Pulmonary artery endothelial cell (primary cell): Measurements from ENCODE around the gene TMEM154. TPM values are rescaled to one million over a fixed set of nuclear protein-coding genes. Genes with fewer than 3 reads are reported as not detected.
"Not testable (repeated sequence)": the region's sequence is repeated elsewhere in the genome, so short reads cannot be mapped to it uniquely, and the experiment has no call there.

Experiments used
- DNase-seq: peaks from one replicate; pipeline ENCODE4 v3.0.0-alpha.2; 2011; ENCODE audit warnings: low read depth, low spot score
- total RNA-seq: library from RNA; depleted of rRNA; stranded (reverse); fragments of >200 nt; gene quantifications from 2 replicates; pipeline ENCODE4 v1.2.3, GENCODE V29; 2014

TMEM154 gene
- total RNA-seq, 1 donor from 2014 or later, result 6.1 TPM

DNA sequence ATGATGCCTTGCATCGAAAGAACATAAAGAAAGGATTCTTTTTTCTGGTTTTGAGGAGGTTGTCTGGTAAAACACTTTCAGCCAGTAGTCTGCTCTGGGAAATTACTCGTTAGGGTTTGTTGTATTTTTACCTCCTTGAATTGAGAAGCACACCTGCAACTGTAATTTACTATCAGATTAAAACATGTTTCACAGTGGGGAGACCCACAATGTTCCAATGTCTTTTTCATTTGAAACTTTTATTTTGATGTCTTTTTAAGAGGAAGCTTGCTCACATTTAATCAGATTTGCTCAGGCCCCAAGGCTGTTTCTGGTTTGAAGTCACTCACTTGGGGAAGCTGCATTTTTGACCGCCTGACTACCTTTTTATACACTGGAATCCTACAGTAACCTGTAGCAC is 12.0 kb downstream of the TMEM154 start:
- no peak for DNase-seq

DNA sequence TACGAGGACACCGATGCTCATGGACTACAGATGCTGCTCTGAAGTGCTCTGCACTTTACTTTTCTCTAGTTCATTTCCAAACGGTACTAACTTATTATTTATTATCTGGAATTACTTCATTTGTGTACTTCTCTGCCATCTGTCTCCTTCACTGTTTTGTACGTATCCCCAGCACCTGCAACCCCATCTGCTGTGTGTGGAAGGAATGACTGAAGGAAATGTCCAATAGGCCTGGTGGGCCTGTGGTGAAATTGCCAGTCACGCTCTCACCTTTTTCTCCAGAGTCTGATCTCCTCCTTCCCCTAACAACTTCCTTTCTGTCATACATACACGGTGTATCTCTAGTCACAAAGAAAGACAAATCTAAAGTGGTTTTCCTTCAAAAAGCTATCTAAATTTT is 12.9 kb downstream of the TMEM154 start:
- no peak for DNase-seq

DNA sequence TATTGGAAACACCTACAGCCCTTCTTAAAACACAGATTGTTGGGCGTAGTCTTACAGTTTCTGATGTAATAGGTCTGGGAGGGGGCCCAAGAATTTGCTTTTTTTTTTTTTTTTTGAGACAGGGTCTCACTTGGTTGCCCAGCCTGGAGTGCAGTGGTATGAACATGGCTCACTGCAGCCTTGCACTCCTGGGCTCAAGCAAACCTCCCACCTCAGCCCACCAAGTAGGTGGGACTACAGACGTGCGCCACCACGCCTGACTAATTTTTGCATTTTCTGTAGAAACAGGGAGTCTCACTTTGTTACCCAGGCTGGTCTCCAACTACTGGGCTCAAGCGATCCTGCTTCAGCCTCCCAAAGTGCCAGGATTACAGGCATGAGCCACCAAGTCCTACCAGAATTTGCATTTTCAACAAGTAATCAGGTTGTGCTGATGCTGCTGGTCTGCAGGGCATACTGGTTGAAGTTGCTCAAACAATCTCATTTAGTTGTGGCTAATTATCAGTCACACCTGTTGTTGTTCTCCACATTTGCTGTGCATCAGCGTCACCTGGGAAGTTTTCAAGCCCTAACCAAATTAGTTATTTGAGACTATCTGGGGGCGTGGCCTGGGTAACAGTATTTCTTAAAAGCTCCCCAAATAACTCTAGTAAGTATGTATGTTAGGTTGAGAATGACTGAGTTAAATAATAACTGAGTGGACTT is 14.0 kb downstream of the TMEM154 start:
- no peak for DNase-seq

DNA sequence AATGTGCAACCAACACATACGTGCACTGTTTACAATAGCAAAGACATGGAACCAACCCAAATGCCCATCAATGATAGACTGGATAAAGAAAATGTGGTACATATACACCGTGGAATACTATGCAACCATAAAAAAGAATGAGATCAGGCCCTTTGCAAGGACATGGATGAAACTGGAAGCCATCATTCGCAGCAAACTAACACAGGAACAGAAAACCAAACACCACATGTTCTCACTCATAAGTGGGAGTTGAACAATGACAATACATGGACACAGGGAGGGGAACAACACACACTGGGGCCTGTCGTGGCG is 15.8 kb downstream of the TMEM154 start:
- DNase-seq, result not testable (repeated sequence)

DNA sequence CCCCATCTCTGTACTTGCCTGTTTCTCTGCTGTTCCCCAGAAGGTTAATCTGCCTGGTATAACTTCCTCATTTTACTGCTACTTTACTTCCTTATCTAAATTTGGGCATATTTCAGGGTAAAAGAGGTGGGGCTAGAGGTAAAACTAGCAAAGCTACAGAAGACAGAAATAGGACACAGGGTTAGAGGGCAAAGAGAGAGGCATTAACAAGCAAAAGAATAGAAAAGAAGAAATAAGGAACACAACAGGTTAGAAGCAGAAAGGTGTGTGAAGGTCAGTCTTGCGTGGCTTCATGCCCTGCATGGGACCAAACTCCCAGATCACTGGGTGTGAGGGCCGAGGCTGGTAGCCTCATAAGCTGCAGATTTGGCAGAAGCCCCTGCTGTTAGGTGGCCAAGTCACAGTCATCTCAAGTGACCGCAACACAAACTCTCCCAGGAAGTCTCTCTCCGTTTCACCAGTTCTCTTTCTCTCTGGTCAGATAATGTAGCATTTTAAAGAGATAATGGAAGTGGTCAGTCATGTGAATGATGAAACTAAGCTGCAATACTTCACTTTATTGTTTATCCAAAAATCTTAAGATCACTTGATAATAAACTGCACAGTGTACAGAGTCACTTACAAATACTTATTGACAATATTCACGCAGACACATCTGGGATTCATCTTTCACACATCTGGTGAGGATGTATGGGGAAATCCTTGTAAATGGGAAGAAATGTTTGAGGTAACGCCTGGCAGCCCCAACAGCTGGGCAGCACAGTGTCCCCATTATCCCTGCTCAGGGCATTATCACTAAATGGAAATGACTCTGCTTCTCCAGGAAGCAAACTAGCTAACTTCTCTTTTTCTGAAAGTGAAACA is 16.4 kb downstream of the TMEM154 start:
- no peak for DNase-seq

DNA sequence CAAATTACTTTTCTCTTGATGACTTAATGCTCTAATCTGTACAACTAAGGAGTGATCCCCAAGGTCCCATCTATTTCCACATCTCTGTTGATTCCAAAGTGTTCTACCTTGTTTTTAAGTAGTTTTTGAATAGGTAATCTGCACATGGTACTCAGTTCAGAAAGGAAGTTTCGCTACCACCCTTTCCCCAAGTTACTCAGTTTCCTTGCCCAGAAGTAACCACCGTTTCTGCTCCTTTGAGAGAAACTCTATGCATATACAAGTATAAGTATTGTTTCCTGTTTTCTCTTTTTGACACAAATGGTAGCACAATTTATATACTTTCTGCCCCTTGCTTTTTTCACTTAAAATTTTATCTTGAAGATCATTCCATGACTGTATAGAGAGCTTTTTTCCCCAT is 18.1 kb downstream of the TMEM154 start:
- no peak for DNase-seq

DNA sequence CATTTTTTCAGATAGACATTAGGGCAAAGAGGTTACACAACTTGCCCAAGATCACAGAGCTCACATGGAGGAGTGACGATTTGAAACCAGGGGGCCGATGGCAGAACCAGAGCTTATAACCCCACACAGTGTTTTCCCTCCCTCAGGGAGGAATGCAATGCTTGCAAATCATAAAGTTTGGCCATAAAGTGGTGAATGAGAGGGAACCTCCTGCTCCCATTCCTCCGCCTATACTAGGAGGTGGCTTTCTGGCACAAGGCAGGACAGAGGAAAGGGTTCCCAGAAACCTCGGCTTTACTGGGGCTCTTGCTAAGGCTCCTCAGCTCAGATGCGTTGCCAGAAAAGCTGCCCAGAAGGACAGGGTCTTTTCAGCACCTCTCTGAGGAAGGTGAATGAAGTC is 19.3 kb downstream of the TMEM154 start:
- DNase-seq, result no peak

DNA sequence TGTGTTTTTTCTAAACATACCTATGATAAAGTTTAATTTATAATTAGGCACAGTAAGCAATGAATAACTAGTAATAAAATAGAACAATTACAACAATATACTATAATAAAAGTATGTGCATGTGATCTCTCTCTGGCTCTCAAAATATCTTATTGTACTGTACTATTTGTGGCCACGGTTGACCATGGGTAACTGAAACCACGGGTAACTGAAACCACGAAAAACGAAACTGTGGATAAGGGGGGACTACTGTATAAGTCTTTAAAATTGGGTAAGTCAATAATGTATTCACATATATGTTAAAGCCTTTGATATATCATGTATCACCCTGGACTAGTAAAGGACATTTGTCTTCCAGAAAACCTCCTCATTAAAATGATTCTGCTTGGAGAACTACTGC is 20.0 kb downstream of the TMEM154 start:
- DNase-seq, result no peak

DNA sequence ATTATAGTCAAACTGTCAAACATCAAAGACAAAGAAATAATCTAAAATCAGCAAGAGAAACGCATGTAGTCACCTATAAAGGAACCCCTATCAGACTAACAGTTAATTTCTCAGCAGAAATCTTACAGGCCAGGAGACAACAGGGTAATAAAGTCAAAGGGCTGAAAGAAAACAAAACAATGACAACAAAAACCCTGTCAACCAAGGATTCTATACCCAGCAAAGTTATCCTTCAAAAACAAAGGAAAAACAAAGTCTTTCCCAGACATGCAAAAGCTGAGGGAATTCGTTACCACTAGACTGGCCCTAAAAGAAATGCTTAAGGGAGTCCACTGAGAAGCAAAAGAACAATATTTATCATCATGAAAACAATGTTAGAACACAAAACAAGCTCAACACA is 22.1 kb downstream of the TMEM154 start:
- DNase-seq, result no peak

DNA sequence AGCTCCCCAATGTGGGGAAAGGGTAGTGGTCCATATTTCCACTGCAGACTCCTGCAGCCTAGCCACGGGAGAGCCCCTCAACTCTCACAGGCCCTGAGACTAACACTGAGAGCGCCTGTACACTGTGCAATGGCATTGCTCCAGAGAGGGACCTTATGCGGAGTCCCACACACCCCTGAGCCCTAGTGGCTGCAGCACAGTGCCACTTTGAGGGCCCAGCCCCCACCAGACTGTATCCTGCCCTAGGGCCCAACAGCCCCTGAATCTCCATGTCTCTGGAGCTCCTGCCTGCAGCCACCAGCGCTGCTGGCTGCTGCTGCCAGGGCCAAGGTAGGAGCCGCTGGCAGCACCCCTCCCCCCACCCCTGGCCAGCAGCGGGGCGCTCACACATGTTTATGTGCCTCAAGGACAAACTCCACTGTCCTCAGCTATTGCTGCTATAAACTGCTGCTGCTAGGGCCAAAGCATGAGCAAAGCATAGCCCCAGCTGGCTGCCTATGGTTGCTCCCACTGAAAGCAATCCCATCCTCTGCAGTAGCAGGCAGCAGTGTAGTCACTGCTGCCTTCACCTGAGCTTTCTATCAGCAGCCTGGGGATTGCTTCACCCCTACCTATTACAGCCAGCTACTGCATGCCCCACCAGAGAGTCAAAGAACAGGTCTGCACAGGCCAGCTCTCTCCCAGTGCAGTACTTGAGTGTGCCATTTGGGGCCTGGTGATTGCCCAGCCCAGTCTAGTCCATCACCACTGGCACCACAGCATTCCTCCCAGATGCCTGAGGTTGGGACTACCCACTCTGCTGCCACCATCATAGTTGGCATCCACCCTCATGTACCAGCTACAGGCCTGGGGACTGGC is 24.3 kb downstream of the TMEM154 start:
- DNase-seq, result no peak

DNA sequence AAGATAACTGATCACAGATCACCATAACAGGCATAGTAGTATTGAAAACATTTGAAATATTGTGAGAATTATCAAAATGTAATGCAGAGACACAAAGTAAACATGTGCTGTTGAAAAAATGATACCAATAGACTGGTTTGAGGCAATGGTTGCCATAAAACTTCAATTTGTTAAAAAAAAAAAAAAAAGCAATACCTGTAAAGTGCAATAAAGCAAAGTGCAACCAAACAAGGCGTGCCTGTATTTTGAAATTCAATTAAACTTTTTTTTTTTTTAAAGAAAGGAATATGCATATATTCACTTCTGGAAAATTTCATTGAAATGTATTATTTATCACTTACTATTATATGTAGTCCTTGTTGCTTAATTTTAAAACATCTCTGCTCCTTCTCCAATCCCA is 27.7 kb downstream of the TMEM154 start:
- no peak for DNase-seq

DNA sequence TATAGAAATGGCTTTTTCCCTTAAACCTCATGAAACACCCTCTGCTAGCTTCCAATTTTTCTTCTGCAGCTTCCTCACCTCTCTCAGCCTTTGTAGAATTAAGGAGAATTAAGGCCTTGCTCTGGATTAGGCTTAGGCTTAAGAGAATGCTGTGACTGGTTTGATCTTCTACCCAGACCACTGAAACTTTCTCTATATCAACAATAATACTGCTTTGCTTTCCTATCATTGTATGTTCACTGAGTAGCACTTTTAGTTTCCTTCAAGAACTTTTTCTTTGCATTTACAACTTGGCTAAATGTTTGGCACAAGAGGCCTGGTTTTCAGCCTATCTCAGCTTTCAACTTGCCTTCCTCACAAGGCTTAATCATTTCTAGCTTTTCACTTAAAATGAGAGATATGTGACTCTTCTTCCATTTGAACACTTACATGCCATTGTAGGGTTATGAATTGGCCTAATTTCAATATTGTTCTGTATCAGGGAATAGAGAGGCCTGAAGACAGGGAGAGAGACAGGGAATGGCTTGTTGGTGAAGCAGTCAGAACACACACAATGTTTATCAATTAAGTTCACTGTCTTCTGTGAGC is 28.2 kb downstream of the TMEM154 start:
- DNase-seq, result no peak

DNA sequence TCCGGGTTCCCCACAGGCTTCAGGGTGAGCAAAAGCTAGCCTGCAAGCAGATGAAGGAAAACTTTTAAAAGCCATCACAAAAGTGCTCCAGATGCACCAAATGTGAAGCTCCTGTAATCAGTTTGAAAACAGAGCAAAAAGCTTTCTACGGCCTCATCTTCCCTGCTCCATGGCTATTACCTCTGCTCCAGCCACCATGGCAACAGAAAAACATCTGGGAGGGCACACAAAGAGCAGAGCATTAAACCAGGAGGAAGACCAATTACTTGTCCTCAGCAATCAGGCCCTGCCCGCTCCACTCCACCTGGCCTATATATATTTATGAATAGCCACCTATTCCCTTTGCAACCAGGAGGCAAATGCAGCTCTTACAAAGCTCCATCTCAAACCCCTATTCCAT is 33.6 kb downstream of the TMEM154 start:
- DNase-seq, result no peak

DNA sequence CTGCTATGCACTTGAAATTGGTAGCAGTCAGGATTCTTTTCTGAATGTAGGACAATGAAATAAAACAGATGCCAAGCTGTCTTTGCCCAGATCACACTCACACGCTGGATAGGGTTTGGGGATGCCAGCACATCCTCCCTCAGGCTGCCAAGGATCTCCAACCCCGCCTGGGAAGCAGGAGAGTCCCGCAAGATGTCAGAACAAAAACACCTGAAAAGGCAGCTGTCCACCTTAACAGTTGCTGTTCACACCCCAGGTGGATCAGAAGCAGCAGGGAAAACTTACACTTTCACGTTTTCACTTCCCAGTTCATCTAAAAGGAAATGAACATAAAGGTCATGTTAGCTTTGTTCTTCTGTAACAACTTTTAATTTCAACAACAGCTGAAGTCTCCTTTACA is 35.7 kb downstream of the TMEM154 start:
- no peak for DNase-seq

DNA sequence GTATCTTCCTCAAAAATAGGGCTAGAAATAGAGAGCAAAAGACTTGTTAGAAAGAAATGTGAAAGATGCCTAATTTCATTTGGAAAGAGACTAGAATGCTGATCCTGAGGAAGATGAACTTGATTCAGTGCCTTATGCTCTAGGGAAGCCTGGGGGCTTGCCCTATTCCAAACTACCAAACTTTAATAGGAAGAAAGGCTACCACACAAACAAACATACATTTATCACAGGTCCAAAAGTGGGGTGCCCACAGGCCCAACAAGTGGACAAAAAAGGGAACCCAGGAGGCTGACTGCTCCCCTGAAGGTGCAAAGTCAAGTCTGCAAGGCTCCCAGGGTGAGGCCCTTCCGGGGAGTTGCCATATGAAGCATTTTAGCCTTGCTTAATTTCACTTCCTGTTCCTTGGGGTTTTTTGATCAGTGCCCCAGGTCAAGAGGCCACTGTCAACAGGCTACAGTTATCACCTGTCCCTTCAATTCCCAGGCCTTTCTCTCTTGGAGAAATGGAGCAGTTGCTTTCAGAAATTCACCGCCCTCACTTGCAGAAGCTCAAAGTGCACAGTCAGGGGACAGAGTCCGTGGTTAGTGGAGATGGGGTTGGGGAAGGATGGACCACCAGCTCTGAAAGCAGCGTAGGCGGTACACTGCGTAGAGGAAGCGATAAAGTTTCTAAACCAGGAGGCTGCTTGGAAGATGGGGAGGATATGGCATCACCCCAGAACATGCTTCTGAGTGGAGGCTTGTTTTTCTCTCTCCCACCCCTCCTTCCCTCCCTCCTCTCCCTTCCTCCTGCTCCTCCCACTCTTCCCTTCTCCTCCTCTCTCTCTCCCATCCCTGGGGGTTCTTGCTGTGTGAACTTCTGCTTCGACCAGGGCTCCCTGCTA is 36.4 kb downstream of the TMEM154 start:
- DNase-seq, result no peak

DNA sequence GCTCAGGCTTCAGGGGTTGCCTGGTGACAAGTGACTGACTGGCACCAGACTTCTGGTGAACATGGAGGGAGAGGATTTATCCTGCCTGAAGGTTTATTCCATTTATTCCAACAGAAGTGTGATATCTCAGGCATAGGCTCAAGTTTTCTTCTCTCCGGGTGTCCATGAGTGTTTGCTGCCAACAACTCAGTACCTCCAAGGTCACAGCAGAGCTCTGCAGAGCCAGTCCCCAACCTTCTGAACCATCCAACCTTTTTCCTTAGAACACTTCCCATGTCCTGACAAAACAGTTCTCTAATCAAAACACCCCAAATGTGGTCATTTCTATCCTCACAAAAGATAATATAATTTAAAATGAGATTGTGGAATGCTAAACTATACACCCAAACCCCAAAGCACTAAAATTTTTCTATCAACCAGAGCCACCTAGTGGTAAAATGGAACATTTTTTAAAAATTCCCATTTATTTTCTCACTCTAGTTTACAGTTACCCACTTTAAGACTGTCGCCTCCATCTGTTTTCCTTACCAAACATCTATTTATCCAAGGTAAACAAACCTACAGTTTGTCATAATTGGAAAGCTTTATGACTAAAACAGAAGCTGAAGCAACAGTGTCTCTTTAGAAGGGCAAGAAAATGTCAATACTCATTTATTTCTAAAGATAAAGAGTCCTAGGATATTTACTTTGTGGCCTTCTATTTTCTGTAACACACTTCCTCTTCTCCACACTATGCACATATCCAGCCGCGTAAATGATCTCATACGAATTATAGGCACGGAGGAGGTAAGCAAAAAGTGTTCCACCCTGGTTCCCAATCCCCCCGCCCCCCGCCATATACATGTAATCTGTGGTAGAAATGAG is 39.5 kb downstream of the TMEM154 start:
- DNase-seq, result no peak

DNA sequence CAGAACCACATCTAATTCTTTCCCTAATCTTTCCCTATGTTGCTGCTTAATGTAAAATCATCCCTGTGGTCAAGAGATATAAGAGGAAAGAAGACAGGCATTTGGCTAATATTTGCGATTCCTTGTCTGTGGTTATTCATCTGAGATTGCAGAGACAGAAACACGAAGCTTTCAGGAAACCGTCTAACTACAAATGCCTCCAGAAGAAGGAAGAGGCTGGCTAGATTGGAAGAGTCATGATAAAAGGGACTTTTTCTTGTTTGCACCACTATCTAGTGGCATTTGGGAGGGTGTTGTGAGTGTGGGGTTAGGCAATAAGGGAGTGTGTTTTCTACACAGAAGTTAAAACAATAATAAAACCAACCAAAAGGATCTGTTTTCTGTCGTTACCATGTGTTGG is 43.9 kb downstream of the TMEM154 start:
- DNase-seq, result no peak

DNA sequence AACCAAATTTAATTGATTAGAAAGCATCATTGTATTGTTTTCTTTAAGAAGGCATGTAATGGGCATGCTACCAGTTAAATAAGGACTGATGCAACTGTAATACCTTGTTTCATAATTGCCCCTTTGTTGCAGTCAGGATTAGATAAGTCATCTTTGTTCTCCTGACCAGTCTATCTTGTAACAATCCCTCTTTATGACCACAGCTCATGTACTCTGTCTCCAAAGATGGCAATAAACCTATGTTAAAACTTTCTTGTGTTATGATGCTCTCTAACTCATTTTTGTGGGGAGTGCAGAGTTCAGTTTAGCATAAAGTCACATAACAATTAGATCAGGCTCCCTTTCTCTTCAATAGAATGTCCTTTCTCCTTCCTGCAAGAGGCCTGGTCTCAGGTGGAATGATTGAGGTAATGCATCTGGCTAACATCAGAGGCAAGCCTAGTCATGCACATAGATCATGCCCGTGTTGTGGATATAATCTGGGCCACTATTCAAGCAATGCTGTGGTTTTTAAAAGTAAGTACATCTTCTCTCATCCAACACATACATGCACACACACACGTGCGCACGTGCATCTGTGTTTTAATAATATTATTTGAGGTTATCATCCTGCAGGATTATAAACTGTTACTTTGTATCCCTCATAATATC is 45.6 kb downstream of the TMEM154 start:
- DNase-seq, result no peak

DNA sequence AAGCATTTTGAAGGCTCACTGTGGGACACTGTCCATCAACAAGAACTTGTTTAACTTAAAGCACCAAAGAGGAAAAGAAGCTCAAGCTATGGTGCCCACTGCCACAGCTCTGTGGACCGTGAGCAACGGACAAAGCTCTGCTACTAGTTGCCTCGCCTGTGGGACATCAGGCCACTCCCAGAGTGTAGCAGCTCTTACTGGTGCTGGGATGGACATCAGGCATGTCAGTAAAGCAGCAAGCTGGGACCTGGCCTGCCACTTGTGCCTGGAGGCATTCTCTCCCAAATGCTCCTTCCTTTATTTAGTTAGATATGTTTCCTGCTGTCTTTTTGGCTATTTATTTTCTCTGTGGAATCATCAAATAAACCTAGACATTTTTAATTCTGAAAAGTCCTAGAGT is 46.7 kb downstream of the TMEM154 start:
- no peak for DNase-seq
